HG03175 (cell line): ENCODE results near the gene ALDH4A1.

Experiments used
- ATAC-seq: cut with Tn5 transposase; IDR thresholded peaks from one replicate; pipeline ENCODE4 v1.9.1; 2021; ENCODE audit warnings: mild to moderate bottlenecking, moderate library complexity; ENCODE audit not compliant: unreplicated experiment

The ALDH4A1 gene

GRCh38 chr1:18923756-18924211, 21.4 kb upstream of the ALDH4A1 start:
- ATAC-seq, result no peak

GRCh38 chr1:18922848-18923755, 20.7 kb upstream of the ALDH4A1 start:
- no peak for ATAC-seq

GRCh38 chr1:18922319-18922726, 20.0 kb upstream of the ALDH4A1 start:
- no peak for ATAC-seq

- no peak for ATAC-seq
Observed at GRCh38 chr1:18921516-18922251, 19.3 kb upstream of the ALDH4A1 start.

DNA sequence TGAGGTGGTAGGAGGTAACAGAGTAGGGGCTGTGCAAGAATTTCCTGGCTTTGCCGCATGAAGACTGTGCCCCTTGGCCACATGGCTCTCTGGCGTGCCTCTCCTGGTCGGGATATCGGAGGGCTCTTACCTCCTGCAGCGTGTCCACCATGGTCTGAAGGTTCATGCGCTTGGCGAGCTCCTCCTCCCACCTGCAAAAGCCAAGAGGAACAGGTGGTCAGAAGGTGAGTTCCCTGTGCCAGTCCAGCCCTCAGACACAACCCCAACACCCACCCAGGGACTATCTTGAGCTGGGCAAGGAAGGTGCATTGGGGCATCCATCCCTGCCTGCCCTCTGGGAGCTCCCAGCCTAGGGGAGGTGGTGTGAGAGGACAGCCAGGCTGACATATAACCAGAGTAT, 18.6 kb upstream of the ALDH4A1 start:
- no peak for ATAC-seq

DNA sequence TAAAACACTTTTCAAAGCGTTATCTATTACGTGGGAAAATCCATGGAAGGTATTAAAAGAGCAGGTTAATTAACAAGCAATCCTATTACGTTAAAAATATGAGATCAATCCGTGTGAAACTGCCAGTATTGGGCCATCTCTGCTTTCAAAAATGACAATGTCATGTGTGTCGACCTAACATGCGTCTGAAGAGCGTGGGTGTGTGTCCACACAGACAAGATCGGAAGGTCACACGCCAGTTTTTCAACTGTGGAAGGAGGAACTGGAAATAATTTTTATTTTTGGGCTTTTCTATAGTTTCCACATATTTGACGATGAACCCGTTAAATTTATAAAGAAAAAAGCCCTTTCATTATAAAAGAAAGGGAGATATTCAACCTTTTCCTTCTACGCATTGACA, 17.6 kb upstream of the ALDH4A1 start:
- ATAC-seq, result no peak

DNA sequence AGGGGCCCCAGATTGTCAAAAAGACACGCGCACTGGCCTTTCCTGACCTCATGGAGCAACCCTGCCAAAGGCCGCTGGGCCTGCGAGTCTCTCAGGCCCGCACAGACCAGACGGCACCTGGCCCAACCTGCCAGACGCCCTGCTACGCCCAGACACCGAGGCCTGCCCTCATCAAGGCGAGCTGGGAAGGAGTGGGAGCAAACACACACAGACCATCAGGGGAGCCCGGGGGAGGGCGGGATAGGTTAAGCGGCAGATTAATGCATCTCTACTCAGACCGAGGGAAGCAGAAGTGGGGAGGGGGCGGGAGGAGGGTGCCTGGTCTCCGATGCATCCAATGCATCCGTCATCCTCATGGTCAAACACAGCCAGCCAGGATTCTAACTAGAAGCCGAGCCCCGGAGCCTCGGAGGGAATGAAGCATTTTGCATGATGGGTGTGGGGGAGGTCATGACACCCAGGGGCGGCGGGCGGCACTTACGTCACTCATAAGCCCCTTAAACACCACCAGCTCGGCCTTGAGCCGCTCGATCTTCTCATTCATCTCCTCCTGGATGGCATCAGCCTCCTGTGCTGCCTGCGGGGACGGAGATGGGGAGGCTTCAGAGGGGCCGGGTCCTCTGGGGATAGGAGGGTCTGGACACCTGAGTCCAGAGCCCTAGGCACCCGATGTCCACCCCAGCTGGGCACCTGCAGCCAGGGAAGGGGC, 17.0 kb upstream of the ALDH4A1 start:
- ATAC-seq, result no peak

GRCh38 chr1:18918417-18918816, 16.1 kb upstream of the ALDH4A1 start:
- ATAC-seq, result no peak

DNA sequence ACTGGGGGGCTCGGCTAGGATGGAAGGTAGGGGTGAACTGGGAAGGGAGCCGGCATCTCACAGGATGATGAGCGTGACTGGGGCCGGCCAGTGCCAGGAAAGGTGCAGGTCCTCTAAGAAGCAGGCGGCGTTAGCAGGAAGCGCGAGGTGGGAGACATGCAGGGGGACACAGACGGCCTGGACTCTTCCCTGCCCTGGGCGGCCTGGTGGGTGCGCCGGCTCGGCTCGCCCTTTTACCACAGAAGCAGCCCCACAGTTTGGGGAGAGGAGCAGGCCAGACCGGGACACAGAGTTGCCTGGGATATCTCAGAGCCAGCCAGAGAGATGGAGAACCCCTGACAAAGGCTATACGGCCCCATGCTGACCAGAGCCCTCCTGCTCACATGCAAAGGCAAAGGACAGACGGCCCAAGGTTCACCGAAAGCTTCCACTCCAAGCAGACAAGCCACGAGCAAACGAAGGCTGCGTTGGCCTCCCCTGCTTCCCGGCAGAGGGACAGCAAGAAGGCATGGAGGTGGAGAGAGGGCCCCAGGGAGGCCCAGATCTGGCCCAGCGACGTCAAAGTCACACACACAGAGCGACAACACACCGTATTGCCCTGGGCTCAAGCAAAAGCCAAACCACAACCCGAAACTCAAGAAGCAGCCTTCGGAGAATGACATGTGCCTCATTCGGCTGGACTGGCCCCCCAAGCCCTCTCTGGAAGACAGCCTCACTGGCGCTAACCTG, 14.9 kb upstream of the ALDH4A1 start:
- ATAC-seq, result no peak

- no peak for ATAC-seq
Observed at GRCh38 chr1:18915341-18915740, 13.0 kb upstream of the ALDH4A1 start.

GRCh38 chr1:18913065-18913835, 10.9 kb upstream of the ALDH4A1 start:
- ATAC-seq, result peak; percentile 74

DNA sequence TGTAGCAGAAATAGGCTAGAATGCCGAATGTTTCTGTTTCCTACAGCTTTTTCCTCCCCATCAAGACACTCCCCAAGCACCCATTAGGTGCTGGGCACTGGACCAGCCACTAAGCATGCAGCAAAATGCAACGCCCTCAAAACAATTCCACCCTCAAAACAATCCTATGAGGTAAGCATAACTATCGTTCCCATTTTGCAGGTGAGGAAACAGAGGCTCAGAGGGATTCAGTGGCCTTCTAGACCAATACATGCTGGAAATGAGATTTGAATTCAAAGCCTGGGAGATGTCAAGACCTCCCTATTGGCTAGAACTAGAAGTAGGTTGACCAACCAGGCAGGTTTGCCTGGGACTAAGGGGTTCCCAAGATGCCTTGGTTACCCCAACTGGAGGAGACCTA, 10.2 kb upstream of the ALDH4A1 start:
- ATAC-seq, result no peak

DNA sequence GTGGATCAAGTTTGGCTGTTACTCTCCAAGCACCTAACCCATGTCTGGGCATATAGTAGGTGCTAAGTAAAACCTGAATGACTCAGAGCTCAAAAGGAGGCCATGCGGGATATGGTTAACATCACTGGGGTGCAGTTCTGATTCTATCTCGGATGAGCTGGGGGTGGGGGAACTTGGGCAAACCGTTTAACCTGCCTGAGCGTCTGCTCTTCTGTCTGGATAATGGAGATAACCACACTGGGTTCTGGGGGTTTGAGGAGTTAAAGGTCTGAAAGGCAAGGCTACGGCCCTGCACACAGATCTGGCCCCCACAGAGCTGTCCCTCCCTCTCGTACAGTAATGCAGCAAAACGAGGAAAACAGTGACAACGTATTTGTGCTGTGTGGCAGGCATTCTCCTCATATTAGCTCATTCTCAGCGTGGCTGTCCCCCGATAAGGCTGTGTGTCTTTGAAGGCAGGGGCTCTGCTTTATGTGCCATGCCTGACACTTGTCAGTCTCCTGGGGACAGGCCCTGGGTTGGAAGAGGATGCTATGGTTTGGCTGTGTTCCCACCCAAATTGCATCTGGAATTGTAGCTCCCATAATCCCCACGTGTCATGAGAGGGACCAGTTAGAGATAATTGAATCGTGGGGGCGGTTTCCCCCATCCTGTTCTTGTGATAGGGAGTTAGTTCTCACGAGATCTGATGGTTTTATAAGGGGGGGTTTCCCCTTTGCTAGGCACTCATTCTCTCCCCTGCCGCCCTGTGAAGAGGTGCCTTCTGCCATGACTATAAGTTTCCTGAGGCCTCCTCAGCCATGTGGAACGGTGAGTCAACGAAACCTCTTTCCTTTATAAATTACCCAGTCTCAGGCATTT, 6.8 kb upstream of the ALDH4A1 start:
- no peak for ATAC-seq

- ATAC-seq, result no peak
Observed at GRCh38 chr1:18907917-18908845, 5.8 kb upstream of the ALDH4A1 start.

DNA sequence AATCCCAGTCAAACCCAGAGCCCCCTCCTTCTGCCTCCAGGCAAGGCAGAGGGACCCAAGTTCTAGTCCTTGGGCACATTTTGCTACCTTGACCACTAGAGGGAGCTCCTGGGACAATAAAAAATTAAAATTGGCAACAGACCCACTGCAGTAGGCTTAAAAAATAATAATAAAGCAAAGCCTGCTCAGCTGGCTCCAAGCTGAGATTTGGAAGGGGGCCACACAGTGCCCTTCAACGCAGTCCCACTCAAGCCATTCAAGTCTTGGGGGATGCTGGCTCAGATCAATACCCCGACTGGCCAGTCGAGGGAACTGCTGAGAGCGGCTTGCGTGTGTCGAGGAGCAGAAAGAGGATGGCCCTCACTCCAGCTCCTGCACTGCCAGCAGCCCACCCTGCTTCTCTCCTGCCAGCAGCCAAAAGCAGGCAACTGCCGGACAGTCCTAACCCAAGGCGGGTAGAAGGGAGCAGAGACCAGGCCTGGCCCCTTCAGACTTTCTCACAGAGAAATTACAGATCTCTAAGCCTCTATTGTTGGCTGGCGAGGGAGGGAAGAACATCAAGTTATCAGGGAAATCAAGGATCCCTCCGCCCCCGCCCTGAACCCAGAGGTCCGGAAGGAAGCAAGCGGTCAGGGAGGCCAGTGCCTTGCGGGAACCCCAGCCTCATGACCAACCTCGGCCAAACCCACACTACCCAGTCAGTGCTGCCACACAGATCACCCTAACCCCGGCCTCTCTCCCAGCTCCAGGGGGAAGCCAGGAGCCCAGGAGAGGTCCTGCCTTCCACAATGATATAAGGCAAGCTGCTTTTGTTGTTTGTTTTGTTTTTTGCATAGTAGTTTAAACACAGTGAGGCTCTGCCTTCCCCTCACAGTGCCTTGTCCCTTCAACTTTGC, 4.9 kb upstream of the ALDH4A1 start:
- no peak for ATAC-seq

DNA sequence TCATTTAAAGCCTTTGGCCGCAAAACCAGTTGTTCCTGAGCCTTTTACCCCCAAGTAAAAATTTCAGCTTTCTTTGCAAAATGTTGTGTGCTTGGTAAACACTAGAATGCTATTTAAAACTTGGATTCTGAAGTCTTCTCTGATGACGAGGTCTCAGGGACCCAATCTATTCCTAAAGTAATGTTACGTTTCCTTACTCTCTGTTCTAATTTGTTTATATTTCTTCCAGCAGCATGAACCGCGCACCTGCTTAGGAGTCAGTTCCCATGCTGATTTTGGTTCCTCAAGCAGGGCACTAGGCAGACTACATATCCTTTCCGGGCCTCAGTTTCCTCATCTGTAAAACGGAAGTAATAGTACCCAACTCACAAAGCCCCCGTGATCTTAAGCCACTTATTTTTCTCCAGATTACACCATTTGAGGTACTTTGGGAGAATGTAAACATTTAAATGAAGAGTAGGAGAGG, 969 bp upstream of the ALDH4A1 start:
- ATAC-seq, result no peak
